HFF-Myc (cell line): ENCODE measurements around the gene CYP19A1.

ENCODE experiments used
- DNase-seq: peaks from one replicate; pipeline ENCODE4 v3.0.0-alpha.2; 2011; ENCODE audit warnings: low read depth; ENCODE audit errors: extremely low read depth
- H3K4me3 ChIP-seq: replicated peaks from 2 replicates; pipeline ENCODE4 v1.5.1; 2011; ENCODE audit warnings: low read depth, mild to moderate bottlenecking, control low read depth, low read length
- CTCF ChIP-seq: IDR thresholded peaks from 2 replicates; pipeline ENCODE4 v1.5.1; 2012; ENCODE audit warnings: mild to moderate bottlenecking, low read depth, low read length, control low read depth; ENCODE audit errors: missing control alignments

CYP19A1 gene

GRCh38 chr15:51163843-51164242 lies 174.6 kb downstream of the CYP19A1 start:
- TF ChIP-seq CTCF: no peak
- DNase-seq: no peak
- H3K4me3 ChIP-seq: no peak overlapping the region

GRCh38 chr15:51162865-51163762 lies 175.3 kb downstream of the CYP19A1 start:
- DNase-seq: peak; percentile 40
- no peak overlapping the region for H3K4me3 ChIP-seq
- peak; percentile 96 for TF ChIP-seq CTCF

- no peak overlapping the region for H3K4me3 ChIP-seq
- no peak for DNase-seq
- TF ChIP-seq CTCF: no peak
Observed at GRCh38 chr15:51161491-51162220, 176.7 kb downstream of the CYP19A1 start.

GRCh38 chr15:51160484-51160883 lies 177.9 kb downstream of the CYP19A1 start:
- TF ChIP-seq CTCF: no peak
- no peak overlapping the region for H3K4me3 ChIP-seq
- DNase-seq: no peak
